GM19238 (cell line): ENCODE data around the gene AJM1.
"Not testable (repeated sequence)": the region's sequence is repeated elsewhere in the genome, so short reads cannot be mapped to it uniquely, and the experiment has no call there.

Source experiments
- DNase-seq: peaks from one replicate; pipeline ENCODE4 v3.0.0; 2011; ENCODE audit warnings: low spot score; ENCODE audit not compliant: insufficient read length

AJM1 gene

DNA sequence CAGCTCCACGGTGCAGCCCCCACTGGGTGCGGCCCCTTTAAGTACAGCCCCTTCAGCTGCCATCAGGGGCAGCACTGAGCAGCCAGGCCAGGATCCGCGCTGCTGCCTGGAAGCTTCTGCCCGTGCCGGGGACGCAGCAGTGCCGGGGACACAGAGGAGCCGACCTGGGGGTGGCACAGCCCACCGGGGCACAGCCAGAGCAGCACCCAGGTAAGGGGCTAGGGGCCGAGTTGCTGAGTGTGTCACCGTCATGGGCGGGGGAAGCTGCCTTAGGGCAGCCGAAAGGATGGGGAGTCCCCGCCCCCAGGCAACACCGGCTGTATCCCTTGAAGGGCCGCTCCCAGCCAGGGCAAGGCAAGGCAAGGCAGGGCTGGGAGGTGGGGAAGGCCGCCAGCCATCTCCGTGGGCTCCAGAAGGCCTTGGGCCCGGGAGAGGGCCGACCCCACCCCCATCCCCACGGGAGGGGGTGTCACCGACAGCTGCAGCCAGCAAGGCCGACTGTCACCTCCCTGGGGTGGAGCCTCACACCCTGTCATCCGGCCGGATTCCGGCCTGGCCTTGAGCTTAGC is at the start of gene AJM1:
Gene AJM1 (plus strand): TSS at position 99 of the 569 bp plus-strand sequence. CDS start 1,937 bp downstream, outside the sequence.
- peak; percentile 92 for DNase-seq

- no peak for DNase-seq
These were observed 49.0 kb upstream of the AJM1 start for GRCh38 chr9:136793086-136793946.

DNA sequence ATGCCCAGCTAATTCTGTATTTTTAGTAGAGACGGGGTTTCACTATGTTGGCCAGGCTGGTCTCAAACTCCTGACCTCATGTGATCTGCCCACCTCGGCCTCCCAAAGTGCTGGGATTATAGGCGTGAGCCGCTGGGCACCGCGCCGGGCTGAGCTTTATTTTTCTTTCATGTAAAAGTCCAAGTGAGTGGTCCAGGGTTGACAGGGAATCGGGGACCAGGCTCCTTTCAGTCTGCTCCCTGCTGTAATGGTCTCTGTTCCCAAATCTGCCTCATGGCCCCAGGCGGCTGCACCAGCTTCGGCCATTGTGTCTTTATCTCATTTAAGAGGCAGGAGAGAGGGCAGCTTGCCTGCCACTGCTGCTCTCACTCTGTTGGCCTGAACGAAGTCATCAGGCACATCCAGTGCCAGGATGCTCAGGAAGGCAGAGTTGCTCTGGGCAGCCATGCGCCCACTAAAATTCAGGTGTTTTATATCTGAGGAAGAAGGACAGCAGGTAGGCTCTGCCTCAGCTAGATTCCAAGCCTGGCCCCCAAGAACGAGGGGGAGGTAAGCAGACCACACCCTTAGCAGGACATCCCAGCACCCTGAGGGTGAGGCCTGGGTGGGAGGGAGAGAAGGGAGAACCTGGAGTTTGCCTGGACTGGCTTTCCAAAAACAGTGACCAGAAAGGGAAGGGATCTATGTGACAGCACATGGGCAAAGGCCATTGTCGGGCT is 47.8 kb upstream of the AJM1 start:
- no peak for DNase-seq

- DNase-seq, result no peak
These were observed 47.3 kb upstream of the AJM1 start for GRCh38 chr9:136795000-136795348.

GRCh38 chr9:136796238-136796774 is 46.0 kb upstream of the AJM1 start, which contains the start of gene CCDC183:
Gene CCDC183 (plus strand): TSS chr9:136796338. CDS start chr9:136796398, 60 bp downstream.
- no peak for DNase-seq

GRCh38 chr9:136796775-136797347 is 45.4 kb upstream of the AJM1 start:
- not testable (repeated sequence) for DNase-seq

GRCh38 chr9:136798708-136799078 is 43.6 kb upstream of the AJM1 start:
- no peak for DNase-seq

- no peak for DNase-seq
These were observed 43.0 kb upstream of the AJM1 start for GRCh38 chr9:136799079-136799853.

DNA sequence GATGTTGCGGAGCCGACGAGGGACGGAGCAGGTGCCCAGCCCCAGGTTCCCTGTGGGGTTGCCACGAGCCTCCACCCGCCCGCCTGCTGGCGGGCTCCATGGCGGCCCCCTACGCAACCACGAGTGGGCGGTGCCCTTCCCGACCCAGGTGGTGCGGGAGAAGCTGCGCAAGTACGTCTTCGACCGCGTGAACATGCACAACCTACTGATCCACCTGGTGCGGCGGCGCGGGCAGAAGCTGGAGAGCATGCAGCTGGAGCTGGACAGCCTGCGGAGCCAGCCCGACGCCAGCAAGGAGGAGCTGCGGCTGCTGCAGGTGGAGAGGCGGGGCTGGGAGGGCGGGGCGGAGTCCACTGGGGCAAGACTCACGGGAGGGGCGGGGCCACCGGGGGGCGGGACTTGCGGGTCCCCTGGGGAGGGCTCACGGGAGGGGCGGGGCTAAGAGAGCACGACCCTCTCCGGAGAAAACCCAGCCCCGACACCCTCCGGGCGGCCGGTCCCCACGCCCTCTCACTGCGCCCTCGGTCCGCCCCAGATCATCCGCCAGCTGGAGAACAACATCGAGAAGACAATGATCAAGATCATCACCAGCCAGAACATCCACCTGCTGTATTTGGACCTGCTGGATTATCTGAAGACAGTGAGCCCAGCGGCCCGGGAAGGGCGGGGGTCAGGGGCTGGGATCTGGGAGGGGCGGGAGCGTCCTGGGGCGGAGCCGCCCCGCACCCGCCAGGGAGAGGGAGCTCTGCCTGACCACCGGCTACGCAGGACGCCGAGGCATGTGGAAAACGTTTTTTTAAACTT is 42.2 kb upstream of the AJM1 start:
- DNase-seq, result peak; percentile 81

DNA sequence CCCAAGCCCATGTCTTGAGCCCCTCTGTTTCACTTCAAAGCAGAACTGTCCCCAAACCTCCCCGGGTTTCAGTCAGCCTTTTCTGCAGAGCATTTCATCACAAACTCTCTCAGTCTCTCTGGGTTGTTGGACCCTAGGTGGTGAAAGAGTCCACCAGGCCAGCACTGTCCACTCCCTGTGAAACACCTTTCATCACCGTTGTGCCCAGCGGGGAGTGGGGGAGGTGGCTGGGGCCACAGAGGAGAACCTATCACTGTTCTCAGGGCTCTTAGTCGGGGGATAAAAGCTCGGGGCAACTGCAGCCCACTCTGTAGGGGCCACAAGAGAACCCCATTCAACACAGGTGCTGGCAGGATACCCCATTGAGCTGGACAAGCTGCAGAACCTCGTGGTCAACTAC is 40.0 kb upstream of the AJM1 start:
- no peak for DNase-seq

- DNase-seq, result not testable (repeated sequence)
These were observed 39.2 kb upstream of the AJM1 start for GRCh38 chr9:136803009-136803550.

DNA sequence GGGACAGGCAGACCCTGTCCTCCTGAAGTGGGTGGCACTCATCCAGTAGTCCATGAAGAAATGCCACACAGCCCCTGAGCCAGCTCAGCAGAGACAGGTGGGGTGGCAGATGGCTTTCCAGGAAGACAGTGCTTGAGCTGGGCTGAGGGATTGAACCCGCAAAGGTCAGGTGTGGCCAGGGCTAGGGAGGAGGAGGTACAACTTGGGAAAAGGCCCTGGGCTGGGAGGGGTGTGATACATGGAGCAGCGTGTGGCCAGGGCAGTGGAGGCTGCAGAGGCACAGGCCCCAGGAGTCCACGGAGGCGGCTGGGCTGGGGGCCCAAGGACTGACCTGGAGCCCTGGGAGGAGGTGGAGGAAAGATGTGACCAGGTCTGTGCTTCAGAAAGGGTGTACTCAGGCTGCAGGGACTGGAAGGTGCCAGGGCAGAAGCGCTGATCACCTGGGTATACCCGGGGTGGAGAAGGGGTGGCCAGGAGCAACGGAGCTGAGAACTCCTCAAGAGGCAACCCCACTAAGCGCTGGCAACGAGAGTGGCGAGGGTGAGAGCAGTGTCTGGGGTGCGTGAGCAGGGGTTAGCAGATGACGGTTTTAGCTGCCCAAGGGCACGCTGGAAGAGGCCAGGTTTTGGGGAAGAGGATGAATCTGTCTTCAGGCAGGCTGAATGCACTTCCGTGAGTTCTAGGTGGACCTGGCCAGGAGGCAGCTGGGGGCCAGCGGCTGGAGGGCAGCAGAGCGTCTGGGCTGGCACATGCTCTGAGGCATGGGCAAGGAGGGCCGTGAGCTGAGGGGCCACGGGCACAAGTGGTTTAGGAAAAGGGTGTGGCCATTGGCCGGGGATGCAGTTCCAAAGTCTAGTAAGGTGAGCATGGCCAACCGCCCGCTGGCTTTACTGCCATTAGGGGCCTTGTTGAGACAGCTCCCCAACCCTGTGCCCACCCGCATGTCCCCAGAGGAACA is 38.4 kb upstream of the AJM1 start:
- no peak for DNase-seq

GRCh38 chr9:136804509-136805206 is 37.6 kb upstream of the AJM1 start:
- DNase-seq, result no peak

DNA sequence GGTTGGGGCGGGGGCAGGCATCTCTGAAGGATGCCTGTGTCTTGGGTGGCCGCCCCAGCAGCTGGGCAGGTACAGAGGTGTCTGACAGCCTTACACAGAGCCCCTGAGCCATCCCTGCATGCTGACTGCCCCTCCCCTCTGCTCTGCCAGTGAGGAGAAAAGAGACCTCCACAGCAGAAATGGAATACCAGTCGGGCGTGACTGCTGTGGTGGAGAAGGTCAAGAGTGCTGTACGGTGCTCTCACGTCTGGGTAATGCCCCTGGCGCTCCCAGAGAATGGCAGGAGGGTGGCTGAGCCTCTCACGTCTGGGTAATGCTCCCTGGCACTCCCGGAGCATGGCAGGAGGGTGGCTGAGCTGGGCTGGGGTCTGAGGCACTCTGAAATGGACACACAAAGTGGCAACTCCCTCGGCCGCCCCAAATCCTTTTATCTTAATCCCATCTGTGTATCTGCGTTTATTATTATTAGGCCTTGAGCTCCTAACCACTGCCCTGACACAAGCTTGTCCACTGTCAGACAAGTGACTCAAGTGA is 37.0 kb upstream of the AJM1 start:
- no peak for DNase-seq

GRCh38 chr9:136806067-136806466 is 36.2 kb upstream of the AJM1 start:
- no peak for DNase-seq

DNA sequence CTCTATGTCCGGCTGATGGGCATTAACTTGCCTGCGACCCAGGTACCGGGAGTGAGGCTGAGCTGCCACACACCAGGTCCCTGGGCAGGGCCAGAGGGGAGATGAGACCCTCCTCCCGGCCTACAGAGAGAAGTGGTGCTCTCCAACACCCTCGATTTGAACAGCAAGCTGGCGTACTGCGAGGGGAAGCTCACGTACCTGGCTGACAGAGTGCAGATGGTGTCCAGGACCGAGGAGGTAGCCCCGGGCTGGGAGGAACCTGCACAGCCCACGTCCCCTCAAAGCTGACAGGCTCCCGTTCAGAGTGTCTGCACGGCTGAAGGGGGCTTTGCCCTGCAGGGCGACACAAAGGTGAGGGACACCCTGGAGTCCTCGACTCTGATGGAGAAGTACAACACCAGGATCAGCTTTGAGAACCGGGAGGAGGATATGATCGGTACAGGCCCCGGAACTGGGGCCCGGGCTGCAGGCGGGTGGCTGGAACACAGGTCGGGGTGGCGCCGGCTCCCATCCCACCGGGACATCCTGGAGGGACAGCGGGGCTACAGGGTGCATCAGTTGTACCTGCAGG is 35.6 kb upstream of the AJM1 start:
- DNase-seq, result no peak
